CD14-positive monocyte (primary cell): ENCODE data around the gene APOC3. TPM values are rescaled to one million over a fixed set of nuclear protein-coding genes. Genes with fewer than 3 reads are reported as not detected.

Experiments
- DNase-seq, 3 donors: peaks; one replicate each; pipeline ENCODE4 v3.0.0-alpha.2; 2011 to 2022
- H2AFZ ChIP-seq: 2 replicates; pipeline ENCODE4 v1.6.0; 2012; ENCODE audit warnings: mild to moderate bottlenecking, low read depth, low read length, inconsistent platforms; ENCODE audit not compliant: insufficient read depth, poor library complexity, severe bottlenecking
- H3K27ac ChIP-seq, 2 donors: 1 replicate in 1 of 2; 2 replicates in 1 of 2; pipeline ENCODE4 v1.5.1; 2012 to 2013; ENCODE audit warnings: low read length in 2 of 2, control low read depth in 1 of 2, inconsistent platforms in 1 of 2, low read depth in 1 of 2, mild to moderate bottlenecking in 1 of 2
- H3K27me3 ChIP-seq, 2 donors: one replicate each; pipeline versions ENCODE4 v1.6.0 to v1.6.1; 2011 to 2013; ENCODE audit warnings: low read length in 2 of 2; ENCODE audit not compliant: control insufficient read depth in 2 of 2, insufficient read depth in 2 of 2
- H3K36me3 ChIP-seq, 2 donors: replicated peaks in 1 of 2; 1 replicate in 1 of 2; 2 replicates in 1 of 2; pipeline versions ENCODE4 v1.5.1 to v1.6.1; 2012 to 2013; ENCODE audit warnings: low read length in 2 of 2, control low read depth in 1 of 2, inconsistent platforms in 1 of 2, mild to moderate bottlenecking in 1 of 2; ENCODE audit not compliant: insufficient read depth in 2 of 2, control insufficient read depth in 1 of 2
- H3K4me1 ChIP-seq, 2 donors: 1 replicate in 1 of 2; 2 replicates in 1 of 2; pipeline versions ENCODE4 v1.5.1 to v1.6.1; 2012 to 2013; ENCODE audit warnings: low read length in 2 of 2, control low read depth in 1 of 2, inconsistent platforms in 1 of 2, mild to moderate bottlenecking in 1 of 2, moderate library complexity in 1 of 2; ENCODE audit not compliant: insufficient read depth in 2 of 2, control insufficient read depth in 1 of 2
- H3K4me2 ChIP-seq: replicated peaks from 2 replicates; pipeline ENCODE3; 2012; ENCODE audit warnings: low read length, moderate library complexity, mild to moderate bottlenecking; ENCODE audit not compliant: poor library complexity, severe bottlenecking; ENCODE audit errors: extremely low read depth
- H3K4me3 ChIP-seq, 3 experiments: fragments of 200-600 bp in 1 of 3; sonication (generic) in 1 of 3; replicated peaks in 1 of 3; 1 replicate in 2 of 3; 2 replicates in 1 of 3; pipeline ENCODE4 v1.5.1; 2011 to 2013; ENCODE audit warnings: low read length in 3 of 3, mild to moderate bottlenecking in 3 of 3, control low read depth in 2 of 3, low read depth in 2 of 3, inconsistent platforms in 1 of 3, moderate library complexity in 1 of 3
- H3K79me2 ChIP-seq: 2 replicates; pipeline ENCODE4 v1.6.0; 2012; ENCODE audit warnings: mild to moderate bottlenecking, control low read depth, inconsistent platforms, low read length, moderate library complexity; ENCODE audit not compliant: insufficient read depth
- H3K9ac ChIP-seq: 2 replicates; pipeline ENCODE4 v1.6.0; 2017; ENCODE audit warnings: low read length, mild to moderate bottlenecking; ENCODE audit not compliant: insufficient read depth, poor library complexity, severe bottlenecking
- H3K9me3 ChIP-seq, 2 donors: replicated peaks in 1 of 2; 1 replicate in 1 of 2; 2 replicates in 1 of 2; pipeline versions ENCODE4 v1.5.1 to v1.6.1; 2012 to 2013; ENCODE audit warnings: low read length in 2 of 2, control low read depth in 1 of 2; ENCODE audit not compliant: control insufficient read depth in 1 of 2, insufficient read depth in 1 of 2
- H4K20me1 ChIP-seq: 2 replicates; pipeline ENCODE4 v1.6.0; 2012; ENCODE audit warnings: mild to moderate bottlenecking, low read length, control low read depth, moderate library complexity; ENCODE audit not compliant: insufficient read depth
- H3K27ac Mint-ChIP-seq, 7 donors: one replicate each; pipeline ENCODE4 v1.8.0; 2020; ENCODE audit warnings: mild to moderate bottlenecking in 7 of 7, mixed read lengths in 7 of 7, moderate library complexity in 6 of 7, inconsistent platforms in 2 of 7
- H3K27me3 Mint-ChIP-seq, 3 donors: one replicate each; pipeline ENCODE4 v1.8.0; 2021 to 2022; ENCODE audit warnings: low read depth in 3 of 3, mild to moderate bottlenecking in 3 of 3, mixed read lengths in 3 of 3, moderate library complexity in 3 of 3, inconsistent platforms in 1 of 3
- H3K36me3 Mint-ChIP-seq, 2 donors: one replicate each; pipeline ENCODE4 v1.8.0; 2020; ENCODE audit warnings: mixed read lengths in 2 of 2, inconsistent platforms in 1 of 2, mild to moderate bottlenecking in 1 of 2
- H3K4me1 Mint-ChIP-seq: one replicate; pipeline ENCODE4 v1.8.0; 2020; ENCODE audit warnings: mild to moderate bottlenecking, mixed read lengths
- H3K4me3 Mint-ChIP-seq, 2 donors: one replicate each; pipeline ENCODE4 v1.8.0; 2020; ENCODE audit warnings: mild to moderate bottlenecking in 2 of 2, mixed read lengths in 2 of 2, moderate library complexity in 1 of 2
- H3K9me3 Mint-ChIP-seq, 7 donors: one replicate each; pipeline ENCODE4 v1.8.0; 2020 to 2022; ENCODE audit warnings: mixed read lengths in 7 of 7, mild to moderate bottlenecking in 6 of 7, moderate library complexity in 6 of 7, inconsistent platforms in 2 of 7
- CTCF ChIP-seq: fragments of 200-600 bp; IDR thresholded peaks from one replicate; pipeline ENCODE4 v1.8.0; 2022; ENCODE audit warnings: antibody characterized with exemption, mild to moderate bottlenecking
- WGBS: methylation state at CpG from one replicate; pipeline ENCODE4 v1.1.5; 2013; ENCODE audit warnings: missing lambda C conversion rate; ENCODE audit not compliant: insufficient coverage; 5-methylcytosine and 5-hydroxymethylcytosine counted together
- intact Hi-C, 2 donors: fragments of 100-400 bp; cut with micrococcal nuclease; formaldehyde crosslinking; loops; one replicate each; pipeline versions ENCODE4 v1.15.0 to v1.15.1; 2023
- polyA plus RNA-seq, 3 donors: library from polyadenylated mRNA; depleted of rRNA in 1 of 3; unstranded in 2 of 3; stranded (reverse) in 1 of 3; fragments of 300-500 nt in 2 of 3; fragments of >200 nt in 1 of 3; fragmentation: Illumina TruSeq in 2 of 3; gene quantifications; 1 replicate in 2 of 3; 2 replicates in 1 of 3; pipeline ENCODE4 v1.2.3, GENCODE V29; 2012 to 2021

Gene APOC3
- polyA plus RNA-seq, 3 donors = not detected

GRCh38 chr11:116793772-116794097, 36.0 kb upstream of the APOC3 start:
- intact Hi-C loops = no loop called here
- H3K27ac ChIP-seq = no peak overlapping the region
- Mint-ChIP-seq H3K4me3 (no peak overlapping the region), H3K9me3 (peaks cover 0 to 2% (median 0%) of the 10 kb centered on the region in 7 donors), H3K4me1 (peaks cover 14% of the 10 kb centered on the region), H3K36me3 (no peaks in the 10 kb centered on the region), H3K27ac (no peak overlapping the region), H3K27me3 (peaks cover 6 to 14% (median 10%) of the 10 kb centered on the region in 3 donors)
- no peaks in the 10 kb centered on the region for H3K27me3 ChIP-seq
- TF ChIP-seq CTCF = no peak
- H3K36me3 ChIP-seq = no peaks in the 10 kb centered on the region
- H3K4me1 ChIP-seq = peaks cover 7 to 8% of the 10 kb centered on the region in 2 donors
- H3K9ac ChIP-seq = no peak overlapping the region
- no peak overlapping the region for H3K4me2 ChIP-seq
- DNase-seq = no peak
- no peaks in the 10 kb centered on the region for H3K79me2 ChIP-seq
- peak overlapping the region; percentile 68 for H2AFZ ChIP-seq
- H4K20me1 ChIP-seq = no peaks in the 10 kb centered on the region
- H3K9me3 ChIP-seq = no peaks in the 10 kb centered on the region
- no peak overlapping the region for H3K4me3 ChIP-seq
- 100% methylated on average over 1 of the region's 1 CpG for WGBS

GRCh38 chr11:116794851-116795250, 34.9 kb upstream of the APOC3 start:
- H3K9ac ChIP-seq = no peak overlapping the region
- H3K4me2 ChIP-seq = no peak overlapping the region
- peaks cover 10% of the 10 kb centered on the region for H3K4me1 Mint-ChIP-seq
- no peaks in the 10 kb centered on the region for H3K36me3 ChIP-seq
- H3K27ac ChIP-seq = no peak overlapping the region
- peaks cover 7% of the 10 kb centered on the region in 2 donors for H3K4me1 ChIP-seq
- peaks cover 0 to 2% (median 0%) of the 10 kb centered on the region in 7 donors for H3K9me3 Mint-ChIP-seq
- peaks cover 5 to 12% (median 9%) of the 10 kb centered on the region in 3 donors for H3K27me3 Mint-ChIP-seq
- no peak for DNase-seq
- H3K27me3 ChIP-seq = no peaks in the 10 kb centered on the region
- intact Hi-C loops = loop anchor here in 1 of 2 donors (5.0 kb wide), 1 partner anchor 312 kb away; no protein-coding TSS in a partner anchor
- no peak overlapping the region for H3K4me3 Mint-ChIP-seq
- no peaks in the 10 kb centered on the region for H3K36me3 Mint-ChIP-seq
- no peak overlapping the region for H3K27ac Mint-ChIP-seq
- H3K79me2 ChIP-seq = no peaks in the 10 kb centered on the region
- TF ChIP-seq CTCF = no peak
- H2AFZ ChIP-seq = no peak overlapping the region
- no peak overlapping the region for H3K4me3 ChIP-seq
- no peaks in the 10 kb centered on the region for H4K20me1 ChIP-seq
- H3K9me3 ChIP-seq = no peaks in the 10 kb centered on the region
- WGBS = 79% methylated on average over 2 of the region's 2 CpGs
